ENCODE data around the gene CLIC5.
A peak's percentile ranks its signal among the peaks of the same experiment; 100 is the strongest.
"Not testable (repeated sequence)": the region's sequence is repeated elsewhere in the genome, so short reads cannot be mapped to it uniquely, and the experiment has no call there.

CLIC5 gene

DNA sequence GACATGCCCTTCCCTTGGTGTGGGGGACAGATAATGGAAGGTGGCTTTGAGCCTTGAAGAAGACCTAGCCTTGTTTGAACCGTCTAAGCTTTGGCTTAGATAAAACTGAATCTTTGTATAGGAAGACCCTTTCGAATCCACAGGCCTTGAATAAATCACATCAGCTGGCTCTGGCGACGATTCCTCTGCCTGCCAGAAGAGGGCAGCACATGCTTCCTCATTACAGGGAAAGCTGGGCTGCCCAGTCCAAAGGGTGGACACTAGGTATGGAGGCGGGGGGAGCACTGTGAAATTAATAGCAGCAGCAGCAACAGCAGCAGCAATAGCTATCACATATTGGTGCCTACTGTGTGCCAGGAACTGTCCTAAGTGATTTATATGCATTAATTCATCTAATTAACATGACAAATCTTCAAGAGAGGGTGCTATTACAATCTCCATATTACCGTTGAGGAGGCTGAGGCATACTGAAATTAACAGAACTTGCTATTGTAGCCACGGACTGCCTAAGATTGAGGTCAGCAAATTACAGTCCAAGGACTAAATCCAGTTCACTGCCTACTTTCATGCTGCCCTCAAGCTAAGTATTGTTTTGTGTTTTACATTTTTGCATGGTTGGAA, 85.1 kb downstream of the CLIC5 start:
- Histone ChIP-seq H3K4me3 (ENCODE audit: insufficient read depth, low read depth, low read length) (no peak overlapping the region), H3K27ac (ENCODE audit: insufficient read depth, low read depth, low read length, poor library complexity, severe bottlenecking) (no peak overlapping the region), H3K36me3 (ENCODE audit: control insufficient read depth, insufficient read depth, low read length) (no peaks in the 10 kb centered on the region), H3K4me1 (ENCODE audit: control insufficient read depth, insufficient read depth, low read length) (peaks cover 22% of the 10 kb centered on the region), H3K9me3 (ENCODE audit: control insufficient read depth, low read length) (no peaks in the 10 kb centered on the region), H3K27me3 (ENCODE audit: control insufficient read depth, insufficient read depth, low read length, poor library complexity, severe bottlenecking) (peaks cover 33% of the 10 kb centered on the region)
- WGBS, 2 experiments: 37 to 40% methylated on average over 7 of the region's 7 CpGs

GRCh38 chr6:45929421-45930361, 86.0 kb downstream of the CLIC5 start:
- H3K36me3 ChIP-seq (ENCODE audit: control insufficient read depth, insufficient read depth, low read length): no peaks in the 10 kb centered on the region
- no peak overlapping the region for H3K4me3 ChIP-seq (ENCODE audit: insufficient read depth, low read depth, low read length)
- WGBS, 2 experiments: 80 to 85% methylated on average over 15 to 17 of the region's 17 CpGs
- no peaks in the 10 kb centered on the region for H3K9me3 ChIP-seq (ENCODE audit: control insufficient read depth, low read length)
- H3K27ac ChIP-seq (ENCODE audit: insufficient read depth, low read depth, low read length, poor library complexity, severe bottlenecking): no peak overlapping the region
- peaks cover 30% of the 10 kb centered on the region for H3K27me3 ChIP-seq (ENCODE audit: control insufficient read depth, insufficient read depth, low read length, poor library complexity, severe bottlenecking)
- H3K4me1 ChIP-seq (ENCODE audit: control insufficient read depth, insufficient read depth, low read length): peaks cover 22% of the 10 kb centered on the region

DNA sequence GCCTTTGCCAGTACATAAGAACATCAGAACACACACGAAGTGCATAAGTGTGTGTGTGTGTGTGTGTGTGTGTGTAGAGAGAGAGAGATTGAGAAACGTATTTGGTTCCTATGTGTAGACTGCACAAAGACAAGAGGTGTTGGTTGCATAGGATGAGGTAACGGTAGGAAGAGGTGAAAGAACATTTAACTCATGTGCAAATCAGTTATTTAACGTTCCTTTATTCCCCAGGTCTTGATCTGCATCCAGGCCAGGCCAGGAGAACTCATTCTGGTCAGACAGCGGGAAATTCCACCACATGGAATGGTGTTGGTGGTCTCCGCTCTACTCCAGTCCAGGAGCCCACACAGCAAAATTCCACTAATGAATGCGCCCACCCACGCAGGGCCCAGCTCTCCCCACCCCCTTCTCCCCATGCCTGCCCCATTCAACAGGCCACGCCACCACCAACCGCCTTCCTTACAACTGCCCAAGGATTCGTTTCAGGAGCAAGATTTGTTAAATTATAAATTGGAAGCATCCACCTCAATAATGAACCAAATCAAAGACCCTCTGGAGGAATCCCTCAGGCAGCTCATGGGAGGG, 86.8 kb downstream of the CLIC5 start:
- no peak overlapping the region for H3K4me3 ChIP-seq (ENCODE audit: insufficient read depth, low read depth, low read length)
- H3K9me3 ChIP-seq (ENCODE audit: control insufficient read depth, low read length): no peaks in the 10 kb centered on the region
- H3K27me3 ChIP-seq (ENCODE audit: control insufficient read depth, insufficient read depth, low read length, poor library complexity, severe bottlenecking): peaks cover 21% of the 10 kb centered on the region
- WGBS, 2 experiments: 88% methylated on average over 10 to 11 of the region's 11 CpGs
- no peak overlapping the region for H3K27ac ChIP-seq (ENCODE audit: insufficient read depth, low read depth, low read length, poor library complexity, severe bottlenecking)
- H3K4me1 ChIP-seq (ENCODE audit: control insufficient read depth, insufficient read depth, low read length): peaks cover 16% of the 10 kb centered on the region
- no peaks in the 10 kb centered on the region for H3K36me3 ChIP-seq (ENCODE audit: control insufficient read depth, insufficient read depth, low read length)

DNA sequence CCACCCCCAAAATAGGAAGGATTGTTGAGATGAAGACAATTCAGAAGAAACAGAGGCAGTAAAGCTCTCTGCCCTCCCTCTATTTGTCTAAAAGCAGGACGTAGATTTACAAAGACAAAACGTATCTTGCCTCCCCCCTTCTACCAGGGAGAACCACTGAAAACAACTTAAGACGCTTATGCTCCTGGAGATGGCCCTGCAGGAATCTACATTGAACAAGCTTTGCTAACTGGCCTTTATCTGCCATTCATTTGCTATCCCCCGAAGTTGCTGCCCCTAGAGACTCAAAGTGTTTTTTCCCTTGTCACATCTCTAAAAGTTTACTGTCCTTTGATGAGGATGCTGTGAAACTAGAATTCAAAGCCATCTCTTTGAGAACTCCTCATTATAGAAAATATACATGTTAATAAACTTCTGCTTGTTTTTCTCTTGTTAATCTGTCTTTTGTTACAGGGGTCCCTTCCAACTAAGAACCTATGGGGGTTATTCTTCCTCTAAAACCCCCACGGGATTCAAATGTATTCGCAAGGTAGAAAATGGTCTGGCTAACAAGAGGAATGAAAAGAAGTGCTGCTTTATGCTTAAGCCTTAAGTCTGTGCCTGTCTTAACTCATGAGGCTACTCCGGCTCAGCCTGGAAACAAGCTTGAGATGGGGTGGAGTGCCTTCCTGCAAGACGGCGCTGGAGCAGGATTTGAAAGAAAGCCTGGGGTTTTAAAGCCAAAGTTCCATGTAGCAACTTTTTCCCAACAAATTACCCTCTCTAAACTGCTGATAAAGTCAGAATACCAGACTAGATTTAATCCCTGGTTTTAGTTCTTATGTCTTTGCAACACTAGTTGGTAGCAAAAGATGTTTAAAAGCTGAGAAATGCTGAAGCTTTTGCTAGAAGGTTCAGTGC, 88.0 kb downstream of the CLIC5 start:
- Histone ChIP-seq H3K36me3 (ENCODE audit: control insufficient read depth, insufficient read depth, low read length) (no peaks in the 10 kb centered on the region), H3K27ac (ENCODE audit: insufficient read depth, low read depth, low read length, poor library complexity, severe bottlenecking) (peak overlapping the region; percentile 41), H3K4me3 (ENCODE audit: insufficient read depth, low read depth, low read length) (no peak overlapping the region), H3K9me3 (ENCODE audit: control insufficient read depth, low read length) (no peaks in the 10 kb centered on the region), H3K27me3 (ENCODE audit: control insufficient read depth, insufficient read depth, low read length, poor library complexity, severe bottlenecking) (peaks cover 12% of the 10 kb centered on the region), H3K4me1 (ENCODE audit: control insufficient read depth, insufficient read depth, low read length) (peaks cover 12% of the 10 kb centered on the region)
- WGBS, 2 experiments: 8 to 10% methylated on average over 9 of the region's 9 CpGs

- H3K4me1 ChIP-seq (ENCODE audit: control insufficient read depth, insufficient read depth, low read length): peaks cover 12% of the 10 kb centered on the region
- not testable (repeated sequence) for H3K36me3 ChIP-seq (ENCODE audit: control insufficient read depth, insufficient read depth, low read length); H3K4me3 ChIP-seq (ENCODE audit: insufficient read depth, low read depth, low read length); H3K27ac ChIP-seq (ENCODE audit: insufficient read depth, low read depth, low read length, poor library complexity, severe bottlenecking); H3K27me3 ChIP-seq (ENCODE audit: control insufficient read depth, insufficient read depth, low read length, poor library complexity, severe bottlenecking); H3K9me3 ChIP-seq (ENCODE audit: control insufficient read depth, low read length)
- 91 to 93% methylated on average over 8 of the region's 8 CpGs for WGBS, 2 experiments
These were observed 89.2 kb downstream of the CLIC5 start for GRCh38 chr6:45926423-45926822.

- H3K9me3 ChIP-seq (ENCODE audit: control insufficient read depth, low read length): no peaks in the 10 kb centered on the region
- no peak overlapping the region for H3K27ac ChIP-seq (ENCODE audit: insufficient read depth, low read depth, low read length, poor library complexity, severe bottlenecking)
- no peaks in the 10 kb centered on the region for H3K36me3 ChIP-seq (ENCODE audit: control insufficient read depth, insufficient read depth, low read length)
- peaks cover 12% of the 10 kb centered on the region for H3K4me1 ChIP-seq (ENCODE audit: control insufficient read depth, insufficient read depth, low read length)
- no peak overlapping the region for H3K4me3 ChIP-seq (ENCODE audit: insufficient read depth, low read depth, low read length)
- WGBS, 2 experiments: 86% methylated on average over 6 of the region's 6 CpGs
- H3K27me3 ChIP-seq (ENCODE audit: control insufficient read depth, insufficient read depth, low read length, poor library complexity, severe bottlenecking): peaks cover 5% of the 10 kb centered on the region
These were observed 90.8 kb downstream of the CLIC5 start for GRCh38 chr6:45924763-45925342.

DNA sequence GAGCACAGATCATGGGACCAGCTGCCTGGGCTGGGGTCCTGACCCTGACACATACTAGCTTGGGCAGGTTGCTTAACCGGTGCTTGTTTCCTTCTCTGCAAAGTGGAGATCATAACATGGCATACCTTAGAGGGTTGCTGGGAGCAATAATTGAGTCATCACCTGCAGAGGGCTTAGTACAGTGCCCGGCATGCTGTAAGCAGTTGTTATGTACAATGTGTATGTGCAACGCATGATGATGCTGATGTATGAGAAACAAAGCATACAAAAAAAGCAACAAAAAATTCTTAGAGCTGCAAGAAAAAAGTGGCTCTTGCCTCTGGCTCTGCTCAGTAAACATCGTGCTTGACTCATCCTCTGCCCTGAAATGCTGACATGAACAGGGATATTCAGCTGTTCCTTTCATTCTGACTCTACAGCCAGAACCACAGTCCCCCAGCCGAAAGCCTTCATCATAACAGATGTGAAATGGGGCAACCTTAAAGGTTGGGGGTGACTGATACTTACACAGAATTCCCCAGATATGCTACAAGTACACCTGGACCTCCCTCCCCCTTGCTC, 91.7 kb downstream of the CLIC5 start:
- Histone ChIP-seq H3K9me3 (ENCODE audit: control insufficient read depth, low read length) (no peaks in the 10 kb centered on the region), H3K4me1 (ENCODE audit: control insufficient read depth, insufficient read depth, low read length) (peaks cover 12% of the 10 kb centered on the region), H3K4me3 (ENCODE audit: insufficient read depth, low read depth, low read length) (no peak overlapping the region), H3K27me3 (ENCODE audit: control insufficient read depth, insufficient read depth, low read length, poor library complexity, severe bottlenecking) (peaks cover 5% of the 10 kb centered on the region), H3K36me3 (ENCODE audit: control insufficient read depth, insufficient read depth, low read length) (no peaks in the 10 kb centered on the region), H3K27ac (ENCODE audit: insufficient read depth, low read depth, low read length, poor library complexity, severe bottlenecking) (no peak overlapping the region)
- WGBS, 2 experiments: 83 to 85% methylated on average over 5 of the region's 5 CpGs

GRCh38 chr6:45922728-45923351, 92.8 kb downstream of the CLIC5 start:
- H3K36me3 ChIP-seq (ENCODE audit: control insufficient read depth, insufficient read depth, low read length): no peaks in the 10 kb centered on the region
- no peak overlapping the region for H3K27ac ChIP-seq (ENCODE audit: insufficient read depth, low read depth, low read length, poor library complexity, severe bottlenecking)
- H3K9me3 ChIP-seq (ENCODE audit: control insufficient read depth, low read length): no peaks in the 10 kb centered on the region
- WGBS, 2 experiments: 45 to 46% methylated on average over 11 of the region's 11 CpGs
- peaks cover 6% of the 10 kb centered on the region for H3K4me1 ChIP-seq (ENCODE audit: control insufficient read depth, insufficient read depth, low read length)
- peaks cover 5% of the 10 kb centered on the region for H3K27me3 ChIP-seq (ENCODE audit: control insufficient read depth, insufficient read depth, low read length, poor library complexity, severe bottlenecking)
- no peak overlapping the region for H3K4me3 ChIP-seq (ENCODE audit: insufficient read depth, low read depth, low read length)

- WGBS, 2 experiments: 83% methylated on average over 6 of the region's 6 CpGs
- H3K4me3 ChIP-seq (ENCODE audit: insufficient read depth, low read depth, low read length): no peak overlapping the region
- H3K4me1 ChIP-seq (ENCODE audit: control insufficient read depth, insufficient read depth, low read length): peaks cover 1% of the 10 kb centered on the region
- no peaks in the 10 kb centered on the region for H3K36me3 ChIP-seq (ENCODE audit: control insufficient read depth, insufficient read depth, low read length)
- peaks cover 5% of the 10 kb centered on the region for H3K27me3 ChIP-seq (ENCODE audit: control insufficient read depth, insufficient read depth, low read length, poor library complexity, severe bottlenecking)
- no peak overlapping the region for H3K27ac ChIP-seq (ENCODE audit: insufficient read depth, low read depth, low read length, poor library complexity, severe bottlenecking)
- no peaks in the 10 kb centered on the region for H3K9me3 ChIP-seq (ENCODE audit: control insufficient read depth, low read length)
These were observed 93.9 kb downstream of the CLIC5 start for GRCh38 chr6:45921691-45922281.
